H54 (cell line): Measurements from ENCODE around the gene FMNL2.
A peak's percentile ranks its signal among the peaks of the same experiment; 100 is the strongest.

ENCODE experiments used
- DNase-seq: peaks from one replicate; pipeline ENCODE4 v3.0.0; 2011; ENCODE audit warnings: low spot score, mixed read lengths; ENCODE audit not compliant: insufficient read length
- FAIRE-seq: peaks from 3 replicates; lab custom pipeline; 2011; peaks lifted over from hg19 to GRCh38; lab: Jason Lieb, UNC
- POLR2A ChIP-seq: IDR thresholded peaks from 2 replicates; pipeline ENCODE4 v1.6.1; 2011; ENCODE audit warnings: low read depth, mild to moderate bottlenecking, low read length

The FMNL2 gene

GRCh38 chr2:152542995-152543481, 208.1 kb downstream of the FMNL2 start:
- no peak for TF ChIP-seq POLR2A
- DNase-seq = peak; percentile 38
- FAIRE-seq = peak; percentile 97

GRCh38 chr2:152543717-152544116, 208.7 kb downstream of the FMNL2 start:
- TF ChIP-seq POLR2A = no peak
- no peak for DNase-seq
- no peak for FAIRE-seq

GRCh38 chr2:152544638-152545037, 209.7 kb downstream of the FMNL2 start:
- FAIRE-seq (no peak), DNase-seq (no peak)
- no peak for TF ChIP-seq POLR2A

GRCh38 chr2:152546230-152546837, 211.4 kb downstream of the FMNL2 start:
- FAIRE-seq = no peak
- no peak for TF ChIP-seq POLR2A
- no peak for DNase-seq

GRCh38 chr2:152548111-152548875, 213.3 kb downstream of the FMNL2 start:
- peak; percentile 90 for FAIRE-seq
- DNase-seq = no peak
- TF ChIP-seq POLR2A = no peak

- DNase-seq = no peak
- no peak for TF ChIP-seq POLR2A
- FAIRE-seq = peak; percentile 71
These were observed 214.0 kb downstream of the FMNL2 start for GRCh38 chr2:152548996-152549395.

GRCh38 chr2:152549423-152549822, 214.4 kb downstream of the FMNL2 start:
- DNase-seq (no peak), FAIRE-seq (peak; percentile 45)
- no peak for TF ChIP-seq POLR2A

GRCh38 chr2:152550386-152550785, 215.4 kb downstream of the FMNL2 start:
- DNase-seq (no peak), FAIRE-seq (no peak)
- no peak for TF ChIP-seq POLR2A

- DNase-seq = no peak
- no peak for TF ChIP-seq POLR2A
- FAIRE-seq = peak; percentile 66
These were observed 217.9 kb downstream of the FMNL2 start for GRCh38 chr2:152552888-152553287.

GRCh38 chr2:152553518-152553917, 218.5 kb downstream of the FMNL2 start:
- no peak for DNase-seq
- TF ChIP-seq POLR2A = no peak
- no peak for FAIRE-seq

GRCh38 chr2:152555048-152555447, 220.1 kb downstream of the FMNL2 start:
- DNase-seq = no peak
- FAIRE-seq = no peak
- no peak for TF ChIP-seq POLR2A

- no peak for TF ChIP-seq POLR2A
- FAIRE-seq (no peak), DNase-seq (no peak)
These were observed 221.5 kb downstream of the FMNL2 start for GRCh38 chr2:152556506-152556905.

- FAIRE-seq = peak; percentile 36
- no peak for DNase-seq
These were observed 222.4 kb downstream of the FMNL2 start for GRCh38 chr2:152557273-152557888.

More at GRCh38 chr2:152557273-152557888, 222.4 kb downstream of the FMNL2 start:
- TF ChIP-seq POLR2A = no peak
